OCI-LY3 (cell line): ENCODE data around the gene SCYGR1.

Source experiments
- EZH2phosphoT487 ChIP-seq: fragments of 200-600 bp; shearing (Covaris generic); IDR thresholded peaks from 2 replicates; pipeline ENCODE4 v1.6.1; 2018; ENCODE audit warnings: antibody characterized with exemption, mixed run types, low read depth
- TF ChIP-seq, protein P1 (sequence below): fragments of 200-600, 300-600 bp; sonication (generic); IDR thresholded peaks from 2 replicates; pipeline ENCODE4 v1.5.1; 2014; ENCODE audit warnings: antibody characterized with exemption, low read length, low read depth

DNA sequence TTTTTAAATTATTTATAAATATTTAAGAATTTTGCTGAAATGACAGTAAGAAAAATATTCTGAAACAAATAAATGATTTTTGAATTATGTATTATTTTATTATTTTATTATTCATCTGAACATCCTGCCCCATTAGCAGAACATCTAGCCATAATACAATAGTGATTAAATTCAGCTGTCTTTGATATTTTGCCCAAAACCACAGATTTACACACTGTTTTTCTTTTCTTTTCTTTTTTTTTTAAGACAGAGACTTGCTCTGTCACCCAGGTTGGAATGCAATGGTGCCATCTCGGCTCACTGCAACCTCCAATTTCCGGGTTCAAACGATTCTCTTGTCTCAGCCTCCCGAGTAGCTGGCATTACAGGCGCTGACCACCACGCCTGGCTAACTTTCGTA lies 1.9 kb upstream of the SCYGR1 start:
- TF ChIP-seq, protein P1, sequence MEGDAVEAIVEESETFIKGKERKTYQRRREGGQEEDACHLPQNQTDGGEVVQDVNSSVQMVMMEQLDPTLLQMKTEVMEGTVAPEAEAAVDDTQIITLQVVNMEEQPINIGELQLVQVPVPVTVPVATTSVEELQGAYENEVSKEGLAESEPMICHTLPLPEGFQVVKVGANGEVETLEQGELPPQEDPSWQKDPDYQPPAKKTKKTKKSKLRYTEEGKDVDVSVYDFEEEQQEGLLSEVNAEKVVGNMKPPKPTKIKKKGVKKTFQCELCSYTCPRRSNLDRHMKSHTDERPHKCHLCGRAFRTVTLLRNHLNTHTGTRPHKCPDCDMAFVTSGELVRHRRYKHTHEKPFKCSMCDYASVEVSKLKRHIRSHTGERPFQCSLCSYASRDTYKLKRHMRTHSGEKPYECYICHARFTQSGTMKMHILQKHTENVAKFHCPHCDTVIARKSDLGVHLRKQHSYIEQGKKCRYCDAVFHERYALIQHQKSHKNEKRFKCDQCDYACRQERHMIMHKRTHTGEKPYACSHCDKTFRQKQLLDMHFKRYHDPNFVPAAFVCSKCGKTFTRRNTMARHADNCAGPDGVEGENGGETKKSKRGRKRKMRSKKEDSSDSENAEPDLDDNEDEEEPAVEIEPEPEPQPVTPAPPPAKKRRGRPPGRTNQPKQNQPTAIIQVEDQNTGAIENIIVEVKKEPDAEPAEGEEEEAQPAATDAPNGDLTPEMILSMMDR: no peak
- TF ChIP-seq EZH2phosphoT487: no peak
